ELF-1 (cell line): ENCODE data around the gene BDP1.
A peak's percentile ranks its signal among the peaks of the same experiment; 100 is the strongest.
"Not testable (repeated sequence)": the region's sequence is repeated elsewhere in the genome, so short reads cannot be mapped to it uniquely, and the experiment has no call there.

Source experiments
- DNase-seq: peaks from one replicate; pipeline ENCODE4 v3.0.0-alpha.2; 2016; ENCODE audit warnings: low read depth, low spot score

The BDP1 gene

GRCh38 chr5:71471193-71471592 is 15.7 kb downstream of the BDP1 start:
- no peak for DNase-seq

GRCh38 chr5:71475788-71476384 is 20.4 kb downstream of the BDP1 start:
- peak; percentile 35 for DNase-seq

GRCh38 chr5:71481441-71481840 is 26.0 kb downstream of the BDP1 start:
- no peak for DNase-seq

GRCh38 chr5:71482132-71482531 is 26.7 kb downstream of the BDP1 start:
- DNase-seq: no peak

- DNase-seq: no peak
Measured at GRCh38 chr5:71483355-71483754, 27.9 kb downstream of the BDP1 start.

GRCh38 chr5:71492817-71493615 is 37.6 kb downstream of the BDP1 start:
- no peak for DNase-seq

GRCh38 chr5:71494202-71494601 is 38.8 kb downstream of the BDP1 start:
- DNase-seq: not testable (repeated sequence)

GRCh38 chr5:71498756-71499155 is 43.3 kb downstream of the BDP1 start:
- not testable (repeated sequence) for DNase-seq

- DNase-seq: no peak
Measured at GRCh38 chr5:71503536-71503935, 48.1 kb downstream of the BDP1 start.

- DNase-seq: no peak
Measured at GRCh38 chr5:71522151-71522550, 66.7 kb downstream of the BDP1 start.

GRCh38 chr5:71525611-71526010 is 70.2 kb downstream of the BDP1 start:
- not testable (repeated sequence) for DNase-seq

- DNase-seq: no peak
Measured at GRCh38 chr5:71528206-71528605, 72.8 kb downstream of the BDP1 start.

GRCh38 chr5:71529682-71530081 is 74.2 kb downstream of the BDP1 start:
- DNase-seq: no peak

GRCh38 chr5:71533142-71533541 is 77.7 kb downstream of the BDP1 start:
- DNase-seq: no peak

- no peak for DNase-seq
Measured at GRCh38 chr5:71533615-71534014, 78.2 kb downstream of the BDP1 start.

GRCh38 chr5:71537687-71538086 is 82.2 kb downstream of the BDP1 start:
- DNase-seq: no peak

- DNase-seq: not testable (repeated sequence)
Measured at GRCh38 chr5:71550885-71551284, 95.4 kb downstream of the BDP1 start.

- not testable (repeated sequence) for DNase-seq
Measured at GRCh38 chr5:71551582-71551981, 96.1 kb downstream of the BDP1 start.

- not testable (repeated sequence) for DNase-seq
Measured at GRCh38 chr5:71552026-71552749, 96.7 kb downstream of the BDP1 start.

- no peak for DNase-seq
Measured at GRCh38 chr5:71563161-71563560, 107.7 kb downstream of the BDP1 start.

- DNase-seq: no peak
Measured at GRCh38 chr5:71564895-71565294, 109.4 kb downstream of the BDP1 start.

- DNase-seq: no peak
Measured at GRCh38 chr5:71569748-71570509, 114.5 kb downstream of the BDP1 start.
